Measurements from ENCODE around the gene SEL1L.
A peak's percentile ranks its signal among the peaks of the same experiment; 100 is the strongest.
"Not testable (repeated sequence)": the region's sequence is repeated elsewhere in the genome, so short reads cannot be mapped to it uniquely, and the experiment has no call there.

The SEL1L gene

DNA sequence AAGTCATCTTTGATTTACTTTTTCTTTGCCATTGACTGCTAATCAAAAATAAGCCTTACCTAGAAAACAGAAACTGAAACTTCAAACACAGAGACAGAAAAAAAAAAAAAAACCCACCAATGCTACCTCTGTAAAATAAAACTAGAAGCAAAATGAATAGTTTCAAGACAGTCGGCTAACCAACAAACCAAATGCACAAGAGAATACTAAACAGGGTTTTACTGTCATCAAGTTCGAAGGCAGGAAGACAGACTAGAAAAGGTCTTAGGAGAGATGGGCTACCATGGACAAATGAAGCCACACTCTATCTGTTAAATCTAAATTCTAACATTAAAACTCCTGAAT is 59.5 kb downstream of the SEL1L start:
- DNase-seq (ENCODE audit: low spot score), result no peak

DNA sequence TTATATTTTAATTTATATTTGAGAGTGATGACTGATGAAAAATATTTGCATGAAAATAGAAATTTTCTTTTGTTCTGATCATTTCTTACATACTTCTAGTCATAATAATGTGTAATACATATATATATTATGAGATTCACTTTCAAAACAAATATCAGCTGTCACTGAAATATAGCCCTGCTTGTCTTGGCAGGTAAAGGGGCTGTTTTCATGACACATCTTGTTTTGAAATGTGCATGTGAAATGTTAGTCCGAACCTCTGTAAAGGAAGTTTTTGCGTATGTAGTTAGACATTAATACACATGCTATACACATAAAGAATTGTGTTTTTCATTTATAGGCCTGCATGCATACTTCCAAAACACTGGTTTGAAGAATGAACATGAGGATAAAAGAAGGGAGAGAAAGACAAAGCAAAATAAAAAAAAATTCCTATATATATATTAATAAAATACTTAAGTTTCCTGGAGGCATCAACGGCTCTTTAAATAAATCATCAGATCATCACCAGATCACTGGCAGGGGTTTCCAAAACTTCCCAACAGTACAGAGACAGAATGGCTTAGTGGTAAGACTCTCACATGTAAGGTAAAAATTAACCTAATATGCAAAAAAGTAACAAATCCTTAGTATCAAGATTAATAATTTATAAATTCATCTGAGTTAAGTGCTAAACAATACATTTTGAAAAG is 60.1 kb downstream of the SEL1L start:
- no peak for DNase-seq (ENCODE audit: low spot score)

DNA sequence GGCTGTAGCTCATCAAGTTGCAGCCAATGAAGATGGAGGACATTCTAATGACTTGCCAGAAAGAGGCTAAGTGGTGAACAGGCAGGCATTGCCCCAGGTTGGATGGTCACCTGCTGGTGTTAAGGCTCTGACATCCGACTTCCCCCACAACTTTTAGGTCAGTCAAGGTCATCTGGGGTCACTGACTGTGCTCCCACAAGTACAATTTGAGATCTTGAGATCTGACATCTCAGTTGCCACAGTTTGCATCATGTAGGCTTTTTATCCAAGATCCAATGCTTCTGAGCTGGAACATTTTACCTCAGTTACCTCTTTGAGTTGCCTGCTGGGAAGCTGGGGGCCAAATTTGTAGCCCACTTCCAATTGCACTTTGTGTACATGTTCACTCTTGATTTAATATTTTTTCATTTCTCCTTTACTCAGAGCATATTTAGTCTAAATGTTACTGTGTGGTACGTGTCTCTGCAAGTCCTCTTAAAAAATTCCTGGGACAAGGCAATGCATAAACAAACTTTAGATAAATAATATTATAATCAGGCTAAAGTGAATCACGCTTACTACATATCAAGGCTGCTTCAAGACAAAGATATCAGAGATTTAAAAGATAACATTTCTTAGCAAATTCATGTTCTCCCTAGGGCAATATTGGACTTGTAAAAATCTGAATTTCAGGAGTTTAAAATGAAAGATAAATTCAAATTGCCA is 61.4 kb downstream of the SEL1L start:
- DNase-seq (ENCODE audit: low spot score), result no peak

DNA sequence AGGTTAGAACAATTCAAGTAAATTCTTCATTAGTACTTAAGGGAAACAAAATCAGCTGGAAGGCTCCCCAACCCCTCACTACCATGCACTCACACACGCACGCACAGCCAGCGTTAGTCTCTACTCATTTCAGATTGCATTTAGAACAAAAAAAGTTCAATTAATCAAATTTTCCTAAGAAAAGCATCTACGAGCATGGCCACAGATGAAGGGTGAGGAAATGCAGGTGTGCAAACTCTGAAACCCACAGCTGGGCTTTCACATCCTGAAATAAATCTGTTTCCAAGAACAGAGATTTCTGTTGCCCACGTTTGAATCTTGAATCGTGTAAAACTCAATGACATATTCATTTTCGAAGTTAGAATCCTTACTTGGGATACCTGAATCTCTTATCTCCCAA is 62.6 kb downstream of the SEL1L start:
- DNase-seq (ENCODE audit: low spot score), result no peak

DNA sequence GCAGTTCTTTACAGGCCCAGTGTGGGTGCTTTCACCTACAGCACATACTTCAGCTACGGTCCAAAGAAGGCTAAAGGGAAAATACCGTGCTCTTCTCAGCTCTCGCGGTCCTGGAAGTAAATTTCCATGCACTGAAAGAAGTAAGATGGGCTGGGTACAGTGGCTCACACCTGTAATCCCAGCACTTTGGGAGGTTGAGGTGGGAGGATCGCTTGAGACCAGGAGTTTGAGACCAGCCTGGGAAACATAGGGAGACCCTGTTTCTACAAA is 63.2 kb downstream of the SEL1L start:
- not testable (repeated sequence) for DNase-seq (ENCODE audit: low spot score)

DNA sequence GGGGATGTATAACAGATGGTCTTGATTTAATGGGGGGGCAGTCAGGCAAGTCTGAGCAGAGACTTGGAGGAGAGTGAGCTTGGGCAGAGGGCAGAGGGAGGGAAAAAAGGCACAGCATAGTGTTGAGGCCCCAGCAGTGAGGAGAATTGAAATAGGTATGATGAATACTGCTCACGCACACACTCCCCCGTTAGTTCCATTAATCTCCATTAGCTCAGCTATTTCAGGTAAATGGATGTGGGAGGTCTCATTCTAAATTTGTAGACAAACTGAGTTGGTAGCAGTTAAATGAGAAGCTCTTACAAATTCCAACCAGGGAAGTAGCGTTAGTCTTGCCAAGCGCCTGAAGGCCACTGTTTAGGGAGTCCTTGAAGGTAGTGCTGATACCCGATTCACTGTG is 66.8 kb downstream of the SEL1L start:
- DNase-seq (ENCODE audit: low spot score), result no peak

DNA sequence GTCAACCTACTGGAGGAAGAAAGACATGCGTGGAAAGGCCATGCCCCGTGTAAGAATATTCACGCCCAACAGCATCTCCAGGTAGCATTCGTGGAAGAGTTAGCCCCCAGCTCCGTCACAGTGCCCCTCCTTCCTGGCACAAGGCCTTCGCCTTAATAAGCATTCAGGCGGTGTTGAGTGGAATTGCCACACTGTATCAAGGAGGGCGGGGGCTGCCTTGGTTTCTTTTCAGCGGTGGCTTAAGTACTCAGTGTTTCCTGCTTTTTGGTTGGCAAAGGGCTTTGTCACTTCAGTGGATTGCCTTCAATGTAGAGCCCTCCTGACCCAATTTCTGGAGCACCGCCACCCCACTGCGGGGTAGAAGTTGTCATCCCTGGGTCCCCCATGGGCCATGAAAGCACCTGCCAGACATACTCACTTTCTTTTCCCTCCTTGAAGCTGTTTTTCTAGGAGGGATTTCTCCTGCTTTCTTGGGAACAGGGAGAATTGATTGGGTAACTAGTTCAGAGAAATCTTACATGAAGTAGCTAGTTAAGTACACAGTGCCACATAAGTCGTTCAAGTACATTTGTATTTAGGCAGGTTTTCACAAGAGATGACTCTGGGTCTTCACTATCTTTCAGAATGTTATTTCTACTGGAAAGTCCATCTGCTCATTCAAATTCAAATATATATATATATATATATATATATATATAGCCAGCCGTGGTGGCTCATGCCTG is 68.0 kb downstream of the SEL1L start:
- DNase-seq (ENCODE audit: low spot score), result no peak

DNA sequence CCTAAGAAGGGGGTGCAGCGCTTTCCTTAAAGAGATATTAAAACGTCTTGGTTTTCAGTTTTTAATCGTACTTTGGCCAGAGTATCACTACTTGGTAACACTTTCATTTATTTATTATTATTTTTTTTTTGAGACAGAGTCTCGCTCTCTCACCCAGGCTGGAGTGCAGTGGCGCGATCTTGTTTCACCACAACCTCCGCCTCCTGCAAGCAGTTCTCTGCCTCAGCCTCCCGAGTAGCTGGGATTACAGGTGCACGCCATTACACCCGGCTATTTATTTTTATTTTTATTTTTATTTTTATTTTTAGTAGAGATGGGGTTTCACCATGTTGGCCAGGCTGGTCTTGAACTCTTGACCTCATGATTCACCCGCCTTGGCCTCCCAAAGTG is 68.7 kb downstream of the SEL1L start:
- not testable (repeated sequence) for DNase-seq (ENCODE audit: low spot score)

DNA sequence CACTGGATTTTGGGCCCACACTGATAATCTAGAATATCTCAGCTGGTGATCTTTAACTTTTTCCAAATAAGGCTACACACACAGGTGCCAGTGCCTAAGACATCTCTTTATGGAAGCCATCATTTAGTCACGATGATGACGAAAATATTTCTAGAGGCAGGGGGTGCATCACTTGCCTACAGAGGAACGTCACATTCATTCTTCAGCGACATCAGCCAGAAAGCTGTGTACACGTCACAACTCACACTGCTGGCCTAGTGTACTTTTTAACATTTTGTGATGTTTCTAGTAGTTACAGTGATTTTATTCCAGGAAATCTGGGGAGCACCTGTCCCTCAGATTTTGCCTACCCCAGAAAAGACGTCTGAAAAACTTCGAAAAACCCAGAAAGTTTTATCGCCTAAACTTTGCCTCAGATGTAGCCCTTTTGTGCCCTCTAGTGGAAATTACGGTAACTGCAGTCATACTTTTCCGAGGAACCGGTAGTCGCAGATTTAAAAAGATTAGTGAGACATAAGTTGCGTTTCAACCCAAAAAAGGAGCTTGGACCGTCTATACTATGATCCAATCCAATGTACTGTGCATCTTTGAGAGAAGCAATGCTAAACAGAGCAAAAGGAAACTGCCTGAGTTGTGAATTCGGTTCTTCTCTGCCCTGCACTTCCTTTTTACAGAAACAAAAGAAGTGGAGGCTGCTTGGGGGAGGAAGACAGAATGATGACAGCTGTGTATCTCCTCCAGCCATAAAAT is 69.2 kb downstream of the SEL1L start:
- DNase-seq (ENCODE audit: low spot score), result peak; percentile 77

DNA sequence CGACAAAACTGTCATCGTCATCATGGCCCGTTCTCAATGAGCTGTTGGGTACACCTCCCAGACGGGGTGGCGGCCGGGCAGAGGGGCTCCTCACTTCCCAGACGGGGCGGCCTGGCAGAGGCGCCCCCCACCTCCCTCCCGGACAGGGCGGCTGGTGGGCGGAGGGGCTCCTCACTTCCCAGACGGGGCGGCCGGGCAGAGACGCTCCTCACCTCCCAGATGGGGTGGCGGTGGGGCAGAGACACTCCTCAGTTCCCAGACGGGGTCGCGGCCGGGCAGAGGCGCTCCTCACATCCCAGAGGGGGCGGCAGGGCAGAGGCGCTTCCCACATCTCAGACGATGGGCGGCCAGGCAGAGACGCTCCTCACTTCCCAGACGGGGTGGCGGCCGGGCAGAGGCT is 71.3 kb downstream of the SEL1L start:
- not testable (repeated sequence) for DNase-seq (ENCODE audit: low spot score)

DNA sequence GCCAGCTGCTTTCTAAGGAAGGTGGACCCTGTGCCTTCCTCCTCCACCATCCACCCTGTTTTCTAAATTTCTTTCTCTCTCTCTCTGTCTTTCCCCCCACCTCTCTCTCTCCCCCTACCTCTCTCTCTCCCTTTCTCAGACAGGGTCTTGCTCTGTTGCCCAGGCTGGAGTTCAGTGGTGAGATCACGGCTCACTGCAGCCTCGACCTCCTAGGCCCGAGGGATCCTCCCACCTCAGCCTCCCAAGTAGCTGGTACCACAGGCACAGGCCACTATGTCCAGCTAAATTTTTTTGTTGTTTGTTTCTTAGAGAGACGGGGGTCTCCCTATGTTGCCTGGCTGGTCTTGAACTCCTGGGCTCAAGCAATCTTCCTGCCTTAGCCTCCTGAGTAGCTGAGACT is 73.7 kb downstream of the SEL1L start:
- no peak for DNase-seq (ENCODE audit: low spot score)

DNA sequence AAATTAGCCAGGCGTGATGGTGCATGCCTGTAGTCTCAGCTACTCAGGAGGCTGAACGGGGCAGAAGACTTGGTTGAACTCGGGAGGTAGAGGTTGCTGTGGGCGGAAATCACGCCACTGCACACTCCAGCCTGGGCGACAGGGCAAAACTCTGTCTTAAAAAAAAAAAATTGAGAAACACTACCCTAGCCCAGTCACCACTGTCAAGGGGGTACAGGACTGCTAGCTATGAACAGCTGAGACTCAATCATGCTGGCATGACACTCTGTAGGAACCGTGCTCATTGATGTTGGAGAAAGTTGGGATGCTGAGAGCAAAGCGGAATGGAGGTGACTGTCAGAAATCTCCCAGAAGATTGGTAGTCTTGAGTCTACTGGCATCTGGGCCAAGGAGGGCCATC is 75.3 kb downstream of the SEL1L start:
- DNase-seq (ENCODE audit: low spot score), result no peak

DNA sequence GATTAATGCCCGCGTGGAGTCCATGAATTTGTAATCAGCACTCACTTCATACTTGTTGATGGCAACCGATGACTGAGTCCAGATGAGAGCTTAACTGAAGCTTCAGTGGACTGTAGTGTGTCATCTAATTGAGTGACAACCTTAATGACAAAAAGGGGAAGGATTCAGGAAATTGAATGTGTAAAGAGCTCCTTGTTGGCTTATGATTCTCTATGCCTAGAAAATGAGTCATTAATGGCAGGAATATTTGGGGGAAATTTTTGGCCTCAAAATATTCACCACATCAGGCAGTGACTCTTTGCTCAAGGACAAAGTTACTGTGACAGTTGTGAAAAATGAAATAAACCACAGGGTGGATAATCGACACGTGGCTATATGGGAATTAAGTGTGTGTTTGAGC is 78.3 kb downstream of the SEL1L start:
- no peak for DNase-seq (ENCODE audit: low spot score)

DNA sequence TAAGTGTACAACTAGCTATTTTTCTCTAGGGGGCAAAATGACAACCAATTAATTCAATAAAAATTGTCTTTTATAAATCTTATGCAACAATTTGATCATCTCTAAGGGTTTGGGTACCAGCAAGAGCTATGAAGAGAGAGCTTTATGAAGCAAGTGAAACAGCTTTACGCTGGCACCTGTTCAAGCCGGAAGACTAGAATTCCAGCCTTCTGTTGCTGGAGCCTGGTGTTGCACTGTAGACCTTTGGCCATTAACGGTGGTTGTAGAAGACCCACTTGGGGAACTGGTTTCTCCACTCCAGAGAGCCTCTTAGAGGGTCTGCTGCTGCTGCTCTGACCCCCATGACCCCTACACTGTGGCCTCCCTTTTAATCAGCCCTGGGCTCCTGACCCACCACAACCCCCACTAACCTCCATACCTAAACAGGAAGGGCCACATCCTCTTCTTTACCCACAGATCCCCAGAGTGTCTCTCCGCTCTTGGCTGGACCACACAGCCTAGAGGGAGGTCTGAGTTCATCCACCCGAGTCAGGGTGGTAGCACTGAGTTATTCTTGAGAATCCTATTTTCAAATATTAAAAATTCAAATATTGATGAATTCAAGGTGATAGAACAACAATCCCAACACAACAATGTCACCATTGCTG is 79.0 kb downstream of the SEL1L start:
- no peak for DNase-seq (ENCODE audit: low spot score)

DNA sequence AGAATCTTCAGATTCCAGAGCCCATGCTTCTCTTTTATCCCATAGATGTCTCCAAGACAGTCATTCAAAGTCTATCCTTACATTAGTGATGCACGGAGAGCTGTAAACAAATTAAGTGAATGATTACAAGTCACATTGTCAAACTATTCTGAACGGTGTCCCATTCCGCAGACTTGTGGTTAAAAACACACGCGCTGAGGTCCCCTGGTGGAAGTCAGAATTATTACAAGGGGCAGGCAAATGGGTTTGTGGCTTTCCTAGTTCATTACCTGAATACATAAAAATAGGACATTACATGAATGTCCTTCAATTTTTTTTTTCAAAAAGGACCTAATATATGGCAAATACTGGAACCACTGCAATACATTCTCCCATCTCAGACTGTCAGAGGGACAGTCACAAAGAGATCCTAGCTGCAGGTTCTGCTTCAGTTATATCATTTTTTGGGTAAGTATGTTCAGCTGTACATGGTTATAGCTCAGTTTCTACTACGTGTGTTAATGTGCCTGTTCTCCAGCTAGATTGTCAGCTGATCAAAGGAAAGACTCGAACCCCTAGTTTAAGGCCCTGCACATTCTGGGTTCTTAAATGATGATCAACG is 80.4 kb downstream of the SEL1L start:
- DNase-seq (ENCODE audit: low spot score), result peak; percentile 63

DNA sequence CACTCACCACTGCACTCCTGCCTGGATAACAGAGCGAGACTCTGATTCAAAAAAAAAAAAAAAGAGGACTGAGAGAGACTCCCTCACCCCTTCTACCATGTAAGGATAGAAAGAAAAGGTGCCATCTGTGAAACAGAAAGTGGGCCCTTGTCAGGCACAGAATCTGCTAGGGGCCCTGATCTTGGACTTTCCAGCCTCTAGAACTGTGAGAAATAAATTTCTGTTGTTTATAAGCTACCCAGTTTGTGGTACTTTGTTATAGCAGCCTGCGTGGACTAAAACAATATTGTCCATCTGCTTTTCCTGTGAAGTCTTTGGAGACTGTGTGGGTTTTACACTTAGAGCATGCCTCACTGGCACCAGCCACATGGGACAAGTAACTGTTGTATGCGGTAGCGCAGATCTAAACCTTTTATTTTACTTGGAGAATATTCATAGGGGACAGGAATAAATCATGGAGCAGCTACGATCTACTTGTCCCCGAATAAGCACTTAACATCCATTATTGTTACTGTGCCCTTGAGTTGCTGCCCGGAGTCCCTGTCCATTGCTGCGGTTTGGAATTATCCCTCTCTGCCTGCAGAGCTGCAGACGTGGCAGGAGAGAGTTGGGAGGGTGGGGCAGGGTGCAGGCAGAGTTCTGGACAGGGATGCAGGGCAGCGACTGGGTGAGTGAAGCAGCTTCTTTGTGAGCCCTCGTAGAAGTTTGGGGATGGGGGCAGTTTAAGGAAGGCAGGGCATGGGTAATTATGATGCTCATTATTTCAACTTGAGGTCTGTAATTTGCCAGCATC is 81.1 kb downstream of the SEL1L start:
- no peak for DNase-seq (ENCODE audit: low spot score)

DNA sequence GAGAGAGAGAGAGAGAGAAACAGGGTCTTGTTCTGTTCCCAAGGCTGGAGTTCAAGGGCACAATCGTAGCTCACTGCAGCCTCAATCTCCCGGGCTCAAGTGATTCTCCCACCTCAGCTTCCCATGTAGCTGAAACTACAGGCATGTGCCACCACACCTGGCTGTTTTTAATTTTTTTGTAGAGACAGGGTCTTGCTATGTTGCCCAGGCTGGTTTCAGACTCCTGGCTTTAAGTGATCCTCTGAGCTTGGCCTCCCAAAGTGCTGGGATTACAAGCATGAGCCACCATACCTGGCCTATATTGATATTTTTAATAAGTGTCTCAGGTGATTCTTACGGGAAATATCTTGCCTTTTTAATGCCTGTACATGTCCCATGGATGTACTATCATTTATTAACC is 82.7 kb downstream of the SEL1L start:
- DNase-seq (ENCODE audit: low spot score), result no peak

DNA sequence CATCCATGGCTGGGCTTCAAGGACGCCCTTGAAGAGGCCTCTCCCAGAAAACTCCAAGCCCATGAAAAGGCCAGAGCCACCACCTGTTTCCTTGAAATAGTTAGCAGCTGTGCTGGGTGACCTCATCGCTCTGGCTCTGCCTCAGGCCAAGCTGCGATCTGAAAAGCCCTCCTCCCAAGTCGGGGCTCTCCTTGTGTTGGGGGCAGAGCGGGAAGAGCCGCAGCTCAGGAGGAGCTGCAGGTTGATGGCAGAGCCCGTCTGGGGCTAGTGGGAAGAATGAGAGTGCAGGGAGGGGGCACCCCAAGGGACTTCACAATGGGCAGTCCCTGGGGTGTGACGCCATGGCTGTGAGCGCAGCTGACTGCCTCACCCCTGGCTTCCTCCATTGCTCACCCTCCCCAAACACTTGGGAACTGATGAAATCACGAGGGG is 83.5 kb downstream of the SEL1L start:
- DNase-seq (ENCODE audit: low spot score), result no peak

DNA sequence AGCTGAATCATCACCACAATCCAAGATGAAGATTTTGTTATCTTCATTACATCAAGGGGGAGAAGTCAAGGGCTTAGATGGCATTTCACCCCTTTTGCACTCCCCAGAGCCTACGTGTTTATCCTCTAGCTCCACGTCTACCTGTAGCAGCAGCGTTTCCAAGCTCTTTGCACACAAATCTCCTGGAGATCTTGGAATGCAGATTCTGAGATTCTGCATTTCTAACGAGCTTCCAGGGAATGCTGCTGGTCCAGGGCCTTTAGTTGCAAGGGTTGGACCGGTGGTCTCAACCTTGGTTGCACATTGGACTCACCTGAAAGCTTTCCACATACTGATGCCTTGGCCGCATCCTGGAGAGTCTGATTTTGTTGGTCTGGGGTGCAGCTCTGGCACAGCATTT is 84.1 kb downstream of the SEL1L start:
- no peak for DNase-seq (ENCODE audit: low spot score)

DNA sequence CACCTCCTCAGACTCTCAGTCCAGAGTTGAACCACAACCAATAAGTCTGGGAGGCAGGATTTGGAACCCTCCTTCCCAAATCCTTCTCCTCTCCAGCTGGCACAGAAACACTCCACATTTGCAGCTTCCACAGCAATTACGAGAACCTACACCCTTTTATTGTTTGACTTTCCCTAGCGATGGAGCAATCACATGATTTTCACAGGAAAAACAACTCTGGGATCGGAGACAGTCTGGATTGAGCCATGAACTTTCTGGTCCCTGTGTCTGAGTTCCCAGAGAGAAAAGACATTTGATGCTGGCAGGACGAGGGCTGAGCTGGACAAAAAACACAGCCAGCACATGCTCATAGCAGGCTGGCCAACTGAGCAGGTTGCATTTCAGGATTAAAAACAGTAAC is 84.5 kb downstream of the SEL1L start:
- DNase-seq (ENCODE audit: low spot score), result no peak
